ENCODE results near the gene COPB2.

COPB2 gene

DNA sequence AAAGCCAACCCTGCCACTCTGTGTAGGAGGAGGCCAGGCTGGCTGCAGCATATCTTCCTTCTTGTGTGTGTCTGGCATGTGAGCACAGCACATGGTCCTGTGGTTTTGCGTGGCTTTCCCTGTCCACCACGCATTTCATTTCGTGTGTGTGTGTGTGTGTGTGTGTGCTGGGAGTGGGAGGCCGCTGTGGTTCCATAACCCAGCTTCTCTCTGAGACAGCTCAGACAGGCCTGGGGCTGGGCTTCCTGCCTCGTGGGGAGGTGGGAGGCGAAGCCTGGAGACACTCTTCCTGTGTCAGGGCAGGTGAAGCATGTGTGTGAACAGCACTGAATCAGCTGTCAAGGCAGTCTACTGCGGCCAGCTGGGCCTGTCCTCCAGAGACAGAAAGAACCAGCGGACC is 61.6 kb downstream of the COPB2 start:
- H3K4me3 ChIP-seq (replicated peaks; ENCODE audit: low read depth, low read length) = no peak overlapping the region
- TF ChIP-seq, protein P1, sequence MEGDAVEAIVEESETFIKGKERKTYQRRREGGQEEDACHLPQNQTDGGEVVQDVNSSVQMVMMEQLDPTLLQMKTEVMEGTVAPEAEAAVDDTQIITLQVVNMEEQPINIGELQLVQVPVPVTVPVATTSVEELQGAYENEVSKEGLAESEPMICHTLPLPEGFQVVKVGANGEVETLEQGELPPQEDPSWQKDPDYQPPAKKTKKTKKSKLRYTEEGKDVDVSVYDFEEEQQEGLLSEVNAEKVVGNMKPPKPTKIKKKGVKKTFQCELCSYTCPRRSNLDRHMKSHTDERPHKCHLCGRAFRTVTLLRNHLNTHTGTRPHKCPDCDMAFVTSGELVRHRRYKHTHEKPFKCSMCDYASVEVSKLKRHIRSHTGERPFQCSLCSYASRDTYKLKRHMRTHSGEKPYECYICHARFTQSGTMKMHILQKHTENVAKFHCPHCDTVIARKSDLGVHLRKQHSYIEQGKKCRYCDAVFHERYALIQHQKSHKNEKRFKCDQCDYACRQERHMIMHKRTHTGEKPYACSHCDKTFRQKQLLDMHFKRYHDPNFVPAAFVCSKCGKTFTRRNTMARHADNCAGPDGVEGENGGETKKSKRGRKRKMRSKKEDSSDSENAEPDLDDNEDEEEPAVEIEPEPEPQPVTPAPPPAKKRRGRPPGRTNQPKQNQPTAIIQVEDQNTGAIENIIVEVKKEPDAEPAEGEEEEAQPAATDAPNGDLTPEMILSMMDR (IDR thresholded peaks at IDR 0.05; ENCODE audit: low read length, missing control alignments) = no peak
- DNase-seq (ENCODE audit: low read depth) = no peak

DNA sequence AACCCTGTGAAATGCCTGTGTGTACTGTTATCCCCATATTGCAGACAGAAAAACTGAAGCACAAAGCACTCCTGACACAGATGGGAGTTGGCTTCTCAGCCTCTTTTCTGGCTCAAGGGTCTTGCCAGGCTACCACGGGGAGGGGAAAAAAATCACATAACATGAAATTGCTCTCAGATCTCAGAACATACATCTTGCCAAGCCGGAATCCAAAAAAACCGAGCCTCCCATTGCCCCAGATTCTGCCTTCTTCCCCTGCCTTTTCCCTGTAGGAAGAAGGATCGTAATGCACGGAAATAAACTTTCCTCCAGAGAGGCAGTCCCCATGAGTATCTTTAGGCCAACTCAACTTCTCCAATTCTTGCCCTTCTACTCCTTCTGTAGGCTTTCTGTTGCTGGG is 62.2 kb downstream of the COPB2 start:
- no peak overlapping the region for H3K4me3 ChIP-seq (replicated peaks; ENCODE audit: low read depth, low read length)
- TF ChIP-seq, protein P1 (IDR thresholded peaks at IDR 0.05; ENCODE audit: low read length, missing control alignments) = no peak
- DNase-seq (ENCODE audit: low read depth) = no peak

DNA sequence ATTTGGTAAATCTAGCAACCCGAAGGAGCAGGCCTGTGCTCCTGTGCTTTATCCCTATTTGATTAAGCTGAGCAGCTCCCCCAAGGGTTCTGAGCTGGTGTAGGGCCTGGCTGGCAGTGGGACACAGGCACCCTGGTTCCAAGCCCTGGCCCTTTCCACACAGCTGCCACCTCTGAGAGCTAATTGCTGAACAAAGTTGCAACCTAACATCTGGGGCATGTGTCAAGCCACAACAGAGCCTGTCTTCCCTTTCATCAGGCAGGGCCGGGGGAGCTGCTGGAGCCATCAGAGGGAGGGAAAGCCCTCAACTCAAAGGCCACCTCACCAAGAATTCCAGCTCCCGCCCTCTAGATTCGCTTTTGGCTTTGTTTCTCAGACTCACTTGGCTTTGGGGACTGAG is 62.7 kb downstream of the COPB2 start:
- no peak for DNase-seq (ENCODE audit: low read depth)
- TF ChIP-seq, protein P1 (IDR thresholded peaks at IDR 0.05; ENCODE audit: low read length, missing control alignments) = no peak
- no peak overlapping the region for H3K4me3 ChIP-seq (replicated peaks; ENCODE audit: low read depth, low read length)

DNA sequence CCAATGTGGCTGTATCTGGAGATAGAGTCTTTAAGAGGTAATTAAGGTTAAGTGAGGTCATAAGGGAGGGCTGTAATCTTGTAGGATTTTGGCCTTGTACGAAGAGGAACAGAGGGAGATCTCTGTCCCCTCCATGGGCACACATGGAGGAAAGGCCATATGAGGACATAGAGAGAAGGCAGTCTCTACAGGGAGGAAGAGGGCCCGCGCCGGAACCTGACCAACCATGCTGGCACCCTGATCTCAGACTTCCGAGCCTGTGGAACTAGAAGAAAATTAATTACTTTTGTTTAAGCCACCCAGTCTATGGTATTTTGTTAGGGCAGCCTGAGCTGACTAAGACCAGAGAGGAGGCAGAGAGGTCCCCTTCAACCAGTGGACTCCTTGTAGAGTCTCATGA is 63.3 kb downstream of the COPB2 start:
- no peak for DNase-seq (ENCODE audit: low read depth)
- TF ChIP-seq, protein P1 (IDR thresholded peaks at IDR 0.05; ENCODE audit: low read length, missing control alignments) = no peak
- H3K4me3 ChIP-seq (replicated peaks; ENCODE audit: low read depth, low read length) = no peak overlapping the region

DNA sequence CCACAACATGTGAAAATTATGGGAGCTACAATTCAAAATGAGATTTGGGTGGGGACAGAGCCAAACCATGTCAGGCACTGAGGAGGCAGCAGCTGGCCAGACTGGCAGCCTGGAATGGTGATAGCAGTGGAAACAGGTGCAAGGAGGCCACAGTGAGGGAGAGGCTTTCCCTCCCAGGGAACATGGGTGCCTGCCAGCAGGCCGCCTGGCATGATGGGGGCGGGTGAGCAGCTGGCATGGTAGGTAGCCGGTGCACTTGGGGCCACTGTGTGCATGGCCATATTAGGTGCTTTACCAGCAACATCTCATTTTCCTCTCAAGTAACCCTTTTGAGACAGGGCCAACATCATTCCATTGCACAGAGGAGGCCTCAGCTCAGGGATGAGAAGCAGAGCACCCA is 63.9 kb downstream of the COPB2 start:
- H3K4me3 ChIP-seq (replicated peaks; ENCODE audit: low read depth, low read length) = no peak overlapping the region
- no peak for DNase-seq (ENCODE audit: low read depth)
- TF ChIP-seq, protein P1 (IDR thresholded peaks at IDR 0.05; ENCODE audit: low read length, missing control alignments) = no peak

DNA sequence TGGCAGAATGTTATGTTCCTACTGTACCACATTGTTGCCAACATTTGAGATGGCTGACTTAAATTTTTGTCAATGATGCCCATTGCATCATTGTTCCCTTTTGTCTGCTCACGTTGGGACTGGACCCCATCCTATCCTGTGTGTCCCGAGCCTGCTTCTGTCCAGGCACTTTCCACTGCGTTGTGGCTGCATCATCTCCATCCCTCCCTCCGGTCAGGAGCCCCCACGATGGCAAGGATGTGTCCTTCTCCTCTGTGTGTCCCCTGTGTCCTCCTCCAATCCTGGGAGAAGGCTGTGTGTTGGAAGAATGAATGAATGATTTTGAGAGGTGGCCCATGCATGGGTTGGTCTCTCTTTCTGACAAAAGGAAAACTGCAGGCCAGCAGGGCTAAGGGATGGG is 65.0 kb downstream of the COPB2 start:
- TF ChIP-seq, protein P1 (IDR thresholded peaks at IDR 0.05; ENCODE audit: low read length, missing control alignments) = no peak
- no peak overlapping the region for H3K4me3 ChIP-seq (replicated peaks; ENCODE audit: low read depth, low read length)
- DNase-seq (ENCODE audit: low read depth) = no peak

DNA sequence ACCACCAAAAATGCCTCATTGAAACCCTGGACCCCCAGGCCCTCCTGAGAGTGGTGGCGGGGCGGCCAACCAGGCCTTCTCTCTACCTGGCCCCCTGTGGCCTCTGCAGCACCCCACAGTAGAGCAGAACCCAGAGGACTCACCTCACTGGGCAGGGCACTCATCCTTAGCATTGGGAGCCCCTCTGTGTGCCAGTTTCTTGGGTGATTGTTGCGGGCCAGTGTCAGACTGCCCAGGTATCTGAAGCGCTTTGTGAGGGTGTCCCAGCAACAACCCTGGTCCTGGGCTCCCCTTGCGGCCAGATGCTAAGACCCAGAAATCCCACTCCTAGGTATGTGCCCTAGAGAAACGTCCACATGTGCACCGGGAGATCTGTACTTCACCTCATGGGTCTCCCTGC is 66.3 kb downstream of the COPB2 start:
- TF ChIP-seq, protein P1 (IDR thresholded peaks at IDR 0.05; ENCODE audit: low read length, missing control alignments) = no peak
- H3K4me3 ChIP-seq (replicated peaks; ENCODE audit: low read depth, low read length) = no peak overlapping the region
- DNase-seq (ENCODE audit: low read depth) = no peak
